GM18507 (cell line): ENCODE data around the gene ANKRD44.
"Not testable (repeated sequence)": the region's sequence is repeated elsewhere in the genome, so short reads cannot be mapped to it uniquely, and the experiment has no call there.

ENCODE experiments used
- DNase-seq: peaks from one replicate; pipeline ENCODE4 v3.0.0; 2011; ENCODE audit warnings: low read depth; ENCODE audit not compliant: insufficient read length; ENCODE audit errors: extremely low spot score
- FAIRE-seq: peaks from 2 replicates; lab custom pipeline; 2011; peaks lifted over from hg19 to GRCh38; lab: Jason Lieb, UNC

ANKRD44 gene

GRCh38 chr2:197296835-197297234, 13.7 kb downstream of the ANKRD44 start:
- FAIRE-seq = peak; percentile 79
- DNase-seq = no peak

- FAIRE-seq (no peak), DNase-seq (no peak)
Observed at GRCh38 chr2:197294260-197294659, 16.3 kb downstream of the ANKRD44 start.

- no peak for DNase-seq
Observed at GRCh38 chr2:197293252-197294007, 17.1 kb downstream of the ANKRD44 start.

GRCh38 chr2:197292619-197293018, 18.0 kb downstream of the ANKRD44 start:
- no peak for DNase-seq
- peak; percentile 96 for FAIRE-seq

More at GRCh38 chr2:197293252-197294007, 17.1 kb downstream of the ANKRD44 start:
- FAIRE-seq = no peak

- not testable (repeated sequence) for DNase-seq, FAIRE-seq
Observed at GRCh38 chr2:197287596-197287932, 23.0 kb downstream of the ANKRD44 start.

GRCh38 chr2:197286805-197287595, 23.6 kb downstream of the ANKRD44 start:
- FAIRE-seq = peak; percentile 96
- no peak for DNase-seq

- DNase-seq (no peak), FAIRE-seq (peak; percentile 5)
Observed at GRCh38 chr2:197285361-197285760, 25.2 kb downstream of the ANKRD44 start.

- DNase-seq = no peak
- no peak for FAIRE-seq
Observed at GRCh38 chr2:197284956-197285355, 25.6 kb downstream of the ANKRD44 start.

GRCh38 chr2:197281421-197281820, 29.2 kb downstream of the ANKRD44 start:
- FAIRE-seq = no peak
- no peak for DNase-seq

- no peak for DNase-seq
- peak; percentile 92 for FAIRE-seq
Observed at GRCh38 chr2:197280015-197280702, 30.4 kb downstream of the ANKRD44 start.

GRCh38 chr2:197278799-197279763, 31.5 kb downstream of the ANKRD44 start:
- FAIRE-seq = no peak
- no peak for DNase-seq

- FAIRE-seq (no peak), DNase-seq (no peak)
Observed at GRCh38 chr2:197277794-197278193, 32.8 kb downstream of the ANKRD44 start.

- no peak for DNase-seq
- no peak for FAIRE-seq
Observed at GRCh38 chr2:197276156-197276555, 34.4 kb downstream of the ANKRD44 start.

- FAIRE-seq (no peak), DNase-seq (no peak)
Observed at GRCh38 chr2:197274937-197275336, 35.6 kb downstream of the ANKRD44 start.

GRCh38 chr2:197274349-197274748, 36.2 kb downstream of the ANKRD44 start:
- no peak for FAIRE-seq
- no peak for DNase-seq

- no peak for FAIRE-seq
- DNase-seq = no peak
Observed at GRCh38 chr2:197273485-197273884, 37.1 kb downstream of the ANKRD44 start.

- FAIRE-seq (no peak), DNase-seq (no peak)
Observed at GRCh38 chr2:197270601-197271000, 40.0 kb downstream of the ANKRD44 start.

- FAIRE-seq = no peak
Observed at GRCh38 chr2:197269815-197270214, 40.8 kb downstream of the ANKRD44 start.

More at GRCh38 chr2:197269815-197270214, 40.8 kb downstream of the ANKRD44 start:
- no peak for DNase-seq
